OCI-LY7 (cell line): Measurements from ENCODE around the gene RNF167. TPM values are rescaled to one million over a fixed set of nuclear protein-coding genes. Genes with fewer than 3 reads are reported as not detected.

Source experiments
- BruUV-seq: library from RNA; stranded (reverse); fragments of 400-500 nt; replicated peaks from 2 replicates; lab custom pipeline; 2021; lab: Mats Ljungman, UMichigan
- CTCF ChIA-PET: fragments of 300-600 bp; sonication (Branson Sonifier 250); formaldehyde crosslinking; loops from one replicate; lab custom pipeline; 2022; ENCODE audit warnings: antibody characterized with exemption; ENCODE audit not compliant: unreplicated experiment; lab: Charles Lee
- POLR2A ChIA-PET: fragments of 300-600 bp; sonication (Branson Sonifier 250); formaldehyde crosslinking; loops from one replicate; lab custom pipeline; 2022; ENCODE audit warnings: antibody characterized with exemption; lab: Charles Lee
- DNase-seq: peaks from one replicate; pipeline ENCODE4 v3.0.0-alpha.2; 2015; ENCODE audit warnings: low spot score
- H2AFZ ChIP-seq: fragments of 200-600 bp; sonication (generic), shearing (Covaris generic); 2 replicates; pipeline ENCODE4 v1.6.1; 2014; ENCODE audit warnings: mild to moderate bottlenecking, antibody characterized with exemption, low read length, moderate library complexity
- H3K27ac ChIP-seq: fragments of 200-600 bp; sonication (generic); 2 replicates; pipeline ENCODE4 v1.5.1; 2014; ENCODE audit warnings: mixed run types, low read depth, mild to moderate bottlenecking, moderate library complexity, low read length, inconsistent platforms; ENCODE audit not compliant: poor library complexity, severe bottlenecking
- H3K36me3 ChIP-seq: fragments of 200-600 bp; sonication (generic); 2 replicates; pipeline ENCODE4 v1.6.1; 2014; ENCODE audit warnings: mild to moderate bottlenecking, antibody characterized with exemption, low read length, moderate library complexity, mixed read lengths; ENCODE audit not compliant: insufficient read depth
- H3K4me1 ChIP-seq: fragments of 200-600 bp; sonication (generic); 2 replicates; pipeline ENCODE4 v1.5.1; 2014; ENCODE audit warnings: mild to moderate bottlenecking, low read length; ENCODE audit not compliant: insufficient read depth, poor library complexity, severe bottlenecking
- H3K4me2 ChIP-seq: fragments of 200-600 bp; sonication (generic); 2 replicates; pipeline ENCODE4 v1.6.1; 2014; ENCODE audit warnings: mild to moderate bottlenecking, low read length
- H3K4me3 ChIP-seq: fragments of 200-600 bp; sonication (generic); 2 replicates; pipeline ENCODE4 v1.5.1; 2014; ENCODE audit warnings: mild to moderate bottlenecking, low read depth, low read length; ENCODE audit not compliant: poor library complexity, severe bottlenecking
- H3K79me2 ChIP-seq: fragments of 200-600 bp; sonication (generic); 2 replicates; pipeline ENCODE4 v1.6.1; 2016; ENCODE audit warnings: low read depth, mild to moderate bottlenecking, low read length, moderate library complexity, mixed read lengths; ENCODE audit not compliant: insufficient read depth
- H3K9me2 ChIP-seq: fragments of 200-600 bp; sonication (generic); 2 replicates; pipeline ENCODE4 v1.6.1; 2016; ENCODE audit warnings: mild to moderate bottlenecking, low read length, mixed read lengths; ENCODE audit not compliant: insufficient read depth
- H3K9me3 ChIP-seq: fragments of 200-600 bp; sonication (generic); 2 replicates; pipeline ENCODE4 v1.6.1; 2014; ENCODE audit warnings: mild to moderate bottlenecking, mixed run types, low read length, mixed read lengths
- H4K20me1 ChIP-seq: fragments of 200-600 bp; sonication (generic); 2 replicates; pipeline ENCODE4 v1.6.1; 2014; ENCODE audit warnings: mild to moderate bottlenecking, antibody characterized with exemption, low read length, moderate library complexity, mixed read lengths; ENCODE audit not compliant: insufficient read depth
- CTCF ChIP-seq: fragments of 200-600 bp; sonication (generic); conservative IDR thresholded peaks from 2 replicates; pipeline ENCODE4 v1.5.1; 2014; ENCODE audit warnings: mild to moderate bottlenecking, antibody characterized with exemption, low read length, moderate library complexity, mixed read lengths
- EZH2phosphoT487 ChIP-seq: fragments of 200-600 bp; sonication (generic); IDR thresholded peaks from 2 replicates; pipeline ENCODE4 v1.6.1; 2018; ENCODE audit warnings: low read depth, borderline replicate concordance, mild to moderate bottlenecking, mixed run types, antibody characterized with exemption, low read length, moderate library complexity, mixed read lengths
- intact Hi-C: fragments of 100-400 bp; cut with micrococcal nuclease; formaldehyde crosslinking; loops from one replicate; pipeline ENCODE4 v1.10.0; 2022; ENCODE audit not compliant: unreplicated experiment
- total RNA-seq, 2 experiments: library from RNA; depleted of rRNA in 1 of 2; stranded (reverse); fragments of >200 nt in 1 of 2; shearing (Covaris generic) in 1 of 2; gene quantifications; 2 replicates each; pipeline ENCODE4 v1.2.3, GENCODE V29; 2014 to 2022

RNF167 gene
- total RNA-seq, 2 experiments from 2014 or later, result 46.5 to 124 TPM

GRCh38 chr17:4967539-4968485 lies 27.7 kb downstream of the RNF167 start, which contains the start of gene SPAG7:
Gene SPAG7, minus strand, starts transcription at chr17:4967817. Its CDS starts 13 bp downstream, at chr17:4967804.
- Histone ChIP-seq H3K4me3 (peak within 1 kb of the TSS; percentile 78), H3K36me3 (peaks cover 25% of the 10 kb centered on the region), H3K4me2 (peak within 1 kb of the TSS; percentile 95), H3K79me2 (peaks cover 22% of the 10 kb centered on the region; the same call in 1 of the 2 replicates), H3K4me1 (peaks cover 23% of the 10 kb centered on the region), H3K9me2 (no peaks in the 10 kb centered on the region), H2AFZ (peak within 1 kb of the TSS; percentile 55), H3K27ac (peak within 1 kb of the TSS; percentile 77), H3K9me3 (no peaks in the 10 kb centered on the region), H4K20me1 (no peaks in the 10 kb centered on the region)
- no peak for TF ChIP-seq CTCF
- TF ChIP-seq EZH2phosphoT487, result no peak
- ChIA-PET POLR2A (interaction anchor here (0.5 to 6.0 kb wide), 16 partner anchors 10 to 95 kb away, joined by 3 to 51 read pairs (median 4); partner anchors contain the start of genes CAMTA2, ENO3, PFN1 and RNF167), CTCF (interaction anchor here (0.6 to 1.6 kb wide), 3 partner anchors 16 to 22 kb away, joined by 3 to 6 read pairs (median 3); partner anchors contain the start of genes ENO3 and PFN1)
- BruUV-seq, result TSS peak; percentile 85
- peak; percentile 97 for DNase-seq
- intact Hi-C loops, result loop anchor here (1.0 to 5.0 kb wide), 2 partner anchors 19 to 49 kb away; no protein-coding TSS in a partner anchor

- H3K4me1 ChIP-seq, result peaks cover 23% of the 10 kb centered on the region
- H3K4me2 ChIP-seq, result peak overlapping the region; percentile 80
- H3K9me2 ChIP-seq, result no peaks in the 10 kb centered on the region
- no TSS peak for BruUV-seq
- no peak overlapping the region; the same call in 1 of the 2 replicates for H2AFZ ChIP-seq
- intact Hi-C loops, result loop anchor here (5.0 kb wide), 1 partner anchor 49 kb away; no protein-coding TSS in a partner anchor
- TF ChIP-seq EZH2phosphoT487, result no peak
- TF ChIP-seq CTCF, result no peak
- H3K9me3 ChIP-seq, result no peaks in the 10 kb centered on the region
- peaks cover 27% of the 10 kb centered on the region for H3K36me3 ChIP-seq
- peak overlapping the region; percentile 77 for H3K27ac ChIP-seq
- peak overlapping the region; percentile 78 for H3K4me3 ChIP-seq
- H4K20me1 ChIP-seq, result no peaks in the 10 kb centered on the region
- ChIA-PET POLR2A (interaction anchor here (0.6 to 6.0 kb wide), 4 partner anchors 16 to 67 kb away, joined by 3 to 51 read pairs (median 12); partner anchors contain the start of genes CAMTA2, ENO3, RNF167 and SLC25A11), CTCF (no interaction called here)
- peaks cover 22% of the 10 kb centered on the region; the same call in 1 of the 2 replicates for H3K79me2 ChIP-seq
- no peak for DNase-seq
Measured at GRCh38 chr17:4968486-4969046, 28.5 kb downstream of the RNF167 start.
